Ishikawa (cell line): ENCODE data around the gene UBE2R2.

Experiments
- CEBPB ChIP-seq: IDR thresholded peaks from 2 replicates; pipeline ENCODE4 v1.6.1; 2012
- CREB1 ChIP-seq: IDR thresholded peaks from 2 replicates; pipeline ENCODE4 v1.6.1; 2012; ENCODE audit warnings: low read depth
- EGR1 ChIP-seq: IDR thresholded peaks from 2 replicates; pipeline ENCODE4 v1.6.1; 2012
- EP300 ChIP-seq: IDR thresholded peaks from 2 replicates; pipeline ENCODE4 v1.6.1; 2012; ENCODE audit warnings: borderline replicate concordance
- FOXM1 ChIP-seq: IDR thresholded peaks from 2 replicates; pipeline ENCODE4 v1.6.1; 2012; ENCODE audit warnings: low read depth, borderline replicate concordance
- NFIC ChIP-seq: IDR thresholded peaks from 2 replicates; pipeline ENCODE4 v1.6.1; 2012
- RAD21 ChIP-seq: IDR thresholded peaks from 2 replicates; pipeline ENCODE4 v1.6.1; 2012; ENCODE audit warnings: low read depth
- TAF1 ChIP-seq: IDR thresholded peaks from 2 replicates; pipeline ENCODE4 v1.6.1; 2012; ENCODE audit warnings: low read depth, mild to moderate bottlenecking
- TCF12 ChIP-seq: IDR thresholded peaks from 2 replicates; pipeline ENCODE4 v1.6.1; 2012; ENCODE audit warnings: low read depth
- TEAD4 ChIP-seq: IDR thresholded peaks from 2 replicates; pipeline ENCODE4 v1.6.1; 2012
- YY1 ChIP-seq: IDR thresholded peaks from 2 replicates; pipeline ENCODE4 v1.6.1; 2012; ENCODE audit warnings: low read depth
- ZBTB7A ChIP-seq: IDR thresholded peaks from 2 replicates; pipeline ENCODE4 v1.6.1; 2012; ENCODE audit warnings: low read depth
- TF ChIP-seq, protein P1 (sequence below): IDR thresholded peaks from 2 replicates; pipeline ENCODE4 v1.6.1; 2012; ENCODE audit warnings: low read depth, mild to moderate bottlenecking
- TF ChIP-seq, protein P2 (sequence below): IDR thresholded peaks from 2 replicates; pipeline ENCODE4 v1.6.1; 2012
- TF ChIP-seq, protein P3 (sequence below): IDR thresholded peaks from 2 replicates; pipeline ENCODE4 v1.6.1; 2012

Gene UBE2R2

DNA sequence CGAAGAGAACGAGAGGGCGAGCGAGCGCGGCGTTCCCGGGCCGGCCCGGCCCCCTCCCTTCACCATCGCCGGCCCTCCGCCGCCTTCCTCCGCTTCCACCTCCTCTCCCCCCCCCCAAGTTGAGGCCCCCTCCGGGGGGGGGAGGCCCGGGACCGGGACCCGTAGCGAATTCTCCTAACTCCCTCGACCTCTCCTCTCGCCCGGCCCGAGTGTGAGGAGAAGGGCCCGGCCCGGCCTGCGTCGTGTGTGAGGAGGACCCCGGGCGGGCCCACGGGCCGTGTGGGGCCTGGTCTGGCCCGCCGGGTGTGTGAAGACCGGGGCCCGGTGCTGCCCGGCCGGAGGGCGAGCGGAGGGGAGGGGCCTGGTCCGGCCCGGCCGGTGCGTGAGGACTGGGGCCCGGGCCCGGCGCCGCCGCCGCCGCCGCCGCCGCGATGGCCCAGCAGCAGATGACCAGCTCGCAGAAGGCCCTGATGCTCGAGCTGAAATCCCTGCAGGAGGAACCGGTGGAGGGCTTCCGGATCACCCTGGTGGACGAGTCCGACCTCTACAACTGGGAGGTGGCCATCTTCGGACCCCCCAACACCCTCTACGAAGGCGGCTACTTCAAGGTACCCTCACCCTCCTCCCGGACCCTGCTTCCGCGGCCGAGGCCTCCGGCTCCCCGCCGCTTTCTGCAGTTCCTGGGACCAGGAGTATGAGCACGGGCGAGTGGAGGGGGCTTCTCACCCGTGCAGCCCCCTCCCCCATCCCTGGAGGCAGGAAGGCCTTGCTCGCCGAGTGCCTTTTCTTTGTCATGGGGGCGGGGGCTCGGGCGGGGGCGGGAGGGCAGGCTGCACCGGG, 587 bp downstream of the UBE2R2 start:
- TF ChIP-seq TCF12 = no peak
- TF ChIP-seq EP300 = 0 out of 2 replicates have a peak, but pooled peaks have one; percentile 4
- TF ChIP-seq CREB1 = no peak
- TF ChIP-seq ZBTB7A = peak; percentile 87; the same call in 1 of the 2 replicates

DNA sequence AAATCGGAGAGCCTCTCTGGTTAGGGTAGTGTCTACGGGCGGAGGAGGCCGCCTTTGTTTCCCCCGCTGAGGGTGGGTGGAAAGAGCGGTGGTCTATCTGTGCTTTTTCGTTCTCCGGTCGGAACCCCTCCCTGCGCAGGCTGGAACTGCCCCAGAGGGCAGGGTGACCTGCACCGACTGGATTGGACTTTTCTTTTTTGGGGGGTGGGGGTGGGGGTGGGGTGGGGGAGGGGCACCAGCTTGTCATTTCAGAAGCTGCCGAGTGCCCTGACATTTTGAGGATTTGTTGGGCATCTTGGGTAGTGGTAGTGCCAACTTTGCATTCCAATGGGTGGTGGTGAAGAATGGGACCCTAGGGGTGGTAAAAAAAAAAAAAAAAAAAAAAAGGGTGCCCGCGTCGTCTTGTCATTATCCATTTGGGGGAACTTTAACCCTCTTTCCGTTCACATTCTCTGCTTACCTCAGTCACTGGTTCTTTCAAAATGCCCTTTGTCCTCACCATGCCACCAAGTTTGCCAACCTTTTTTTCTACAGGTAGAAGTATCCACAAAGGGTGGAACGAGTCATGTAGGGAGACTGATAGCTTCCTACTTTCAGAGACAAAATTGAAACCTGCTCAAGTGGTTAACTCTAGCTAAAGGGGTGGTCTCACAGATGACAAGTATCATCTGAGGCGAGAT, 1.3 kb downstream of the UBE2R2 start:
- TF ChIP-seq RAD21 (no peak), EGR1 (no peak), CREB1 (no peak), EP300 (0 out of 2 replicates have a peak, but pooled peaks have one; percentile 2)

DNA sequence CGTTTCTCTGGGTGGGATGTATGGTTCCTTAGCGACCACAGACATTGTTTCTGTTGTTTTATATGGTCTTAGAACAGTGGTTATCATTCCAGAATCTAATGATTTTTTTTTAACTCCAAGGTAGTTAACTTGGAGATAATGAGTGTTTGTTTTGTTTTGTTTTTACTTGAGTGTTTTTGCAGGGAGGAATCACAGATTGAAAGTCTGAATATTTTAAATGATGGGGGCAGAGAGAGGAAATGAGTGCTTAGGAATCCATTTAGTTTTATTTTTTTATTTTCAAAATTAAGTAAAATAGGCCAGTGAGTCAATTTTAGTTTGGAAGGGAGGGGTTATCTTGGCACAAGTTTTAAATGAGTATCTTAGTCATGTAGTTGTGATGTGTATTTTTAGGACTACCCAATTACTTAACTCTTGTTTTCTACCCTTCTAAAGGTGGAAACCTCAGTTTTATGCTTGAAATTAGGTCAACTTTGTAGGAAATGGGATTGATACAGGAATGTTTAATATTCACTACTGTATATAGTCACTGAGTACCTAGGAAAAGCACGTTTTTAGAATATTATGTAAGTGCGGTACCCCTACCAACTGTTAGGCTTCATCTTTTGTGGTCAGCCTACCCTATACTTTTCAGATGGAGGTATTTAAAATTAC, 2.0 kb downstream of the UBE2R2 start:
- no peak for TF ChIP-seq RAD21
- no peak for TF ChIP-seq TEAD4
- no peak for TF ChIP-seq TAF1
- TF ChIP-seq, protein P1, sequence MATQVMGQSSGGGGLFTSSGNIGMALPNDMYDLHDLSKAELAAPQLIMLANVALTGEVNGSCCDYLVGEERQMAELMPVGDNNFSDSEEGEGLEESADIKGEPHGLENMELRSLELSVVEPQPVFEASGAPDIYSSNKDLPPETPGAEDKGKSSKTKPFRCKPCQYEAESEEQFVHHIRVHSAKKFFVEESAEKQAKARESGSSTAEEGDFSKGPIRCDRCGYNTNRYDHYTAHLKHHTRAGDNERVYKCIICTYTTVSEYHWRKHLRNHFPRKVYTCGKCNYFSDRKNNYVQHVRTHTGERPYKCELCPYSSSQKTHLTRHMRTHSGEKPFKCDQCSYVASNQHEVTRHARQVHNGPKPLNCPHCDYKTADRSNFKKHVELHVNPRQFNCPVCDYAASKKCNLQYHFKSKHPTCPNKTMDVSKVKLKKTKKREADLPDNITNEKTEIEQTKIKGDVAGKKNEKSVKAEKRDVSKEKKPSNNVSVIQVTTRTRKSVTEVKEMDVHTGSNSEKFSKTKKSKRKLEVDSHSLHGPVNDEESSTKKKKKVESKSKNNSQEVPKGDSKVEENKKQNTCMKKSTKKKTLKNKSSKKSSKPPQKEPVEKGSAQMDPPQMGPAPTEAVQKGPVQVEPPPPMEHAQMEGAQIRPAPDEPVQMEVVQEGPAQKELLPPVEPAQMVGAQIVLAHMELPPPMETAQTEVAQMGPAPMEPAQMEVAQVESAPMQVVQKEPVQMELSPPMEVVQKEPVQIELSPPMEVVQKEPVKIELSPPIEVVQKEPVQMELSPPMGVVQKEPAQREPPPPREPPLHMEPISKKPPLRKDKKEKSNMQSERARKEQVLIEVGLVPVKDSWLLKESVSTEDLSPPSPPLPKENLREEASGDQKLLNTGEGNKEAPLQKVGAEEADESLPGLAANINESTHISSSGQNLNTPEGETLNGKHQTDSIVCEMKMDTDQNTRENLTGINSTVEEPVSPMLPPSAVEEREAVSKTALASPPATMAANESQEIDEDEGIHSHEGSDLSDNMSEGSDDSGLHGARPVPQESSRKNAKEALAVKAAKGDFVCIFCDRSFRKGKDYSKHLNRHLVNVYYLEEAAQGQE = no peak
- TF ChIP-seq CEBPB = no peak

DNA sequence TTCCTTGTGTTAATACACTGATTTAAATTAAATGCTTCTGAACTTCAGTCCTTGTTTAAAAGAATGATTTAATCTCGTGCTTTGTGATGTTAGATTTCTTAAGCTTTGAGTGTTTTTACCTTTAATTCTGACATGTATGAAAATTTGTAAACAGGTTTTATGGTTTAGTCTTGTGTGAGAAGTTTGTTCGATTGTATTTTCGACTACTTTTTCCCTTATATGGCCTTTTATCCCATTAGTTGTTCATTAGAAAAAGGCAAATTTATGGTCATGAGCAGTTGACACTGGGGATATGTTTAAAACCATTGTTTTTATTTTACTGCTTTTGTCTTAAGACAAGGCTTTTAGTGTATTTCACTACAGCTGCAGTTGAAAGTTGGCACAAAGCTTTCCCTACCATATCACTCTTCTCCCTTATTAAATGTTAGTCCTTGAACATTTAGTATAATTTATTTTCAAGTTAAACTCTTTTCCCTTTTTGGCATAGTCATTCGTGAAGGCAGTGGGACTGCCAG, 3.3 kb downstream of the UBE2R2 start:
- TF ChIP-seq TEAD4 (no peak), EP300 (no peak), YY1 (no peak), FOXM1 (no peak), ZBTB7A (no peak), TCF12 (no peak), RAD21 (no peak), NFIC (no peak), CEBPB (no peak), EGR1 (no peak)
- TF ChIP-seq, protein P2, sequence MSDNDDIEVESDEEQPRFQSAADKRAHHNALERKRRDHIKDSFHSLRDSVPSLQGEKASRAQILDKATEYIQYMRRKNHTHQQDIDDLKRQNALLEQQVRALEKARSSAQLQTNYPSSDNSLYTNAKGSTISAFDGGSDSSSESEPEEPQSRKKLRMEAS = no peak
- TF ChIP-seq, protein P3, sequence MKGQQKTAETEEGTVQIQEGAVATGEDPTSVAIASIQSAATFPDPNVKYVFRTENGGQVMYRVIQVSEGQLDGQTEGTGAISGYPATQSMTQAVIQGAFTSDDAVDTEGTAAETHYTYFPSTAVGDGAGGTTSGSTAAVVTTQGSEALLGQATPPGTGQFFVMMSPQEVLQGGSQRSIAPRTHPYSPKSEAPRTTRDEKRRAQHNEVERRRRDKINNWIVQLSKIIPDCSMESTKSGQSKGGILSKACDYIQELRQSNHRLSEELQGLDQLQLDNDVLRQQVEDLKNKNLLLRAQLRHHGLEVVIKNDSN = no peak
- TF ChIP-seq, protein P1 = no peak

DNA sequence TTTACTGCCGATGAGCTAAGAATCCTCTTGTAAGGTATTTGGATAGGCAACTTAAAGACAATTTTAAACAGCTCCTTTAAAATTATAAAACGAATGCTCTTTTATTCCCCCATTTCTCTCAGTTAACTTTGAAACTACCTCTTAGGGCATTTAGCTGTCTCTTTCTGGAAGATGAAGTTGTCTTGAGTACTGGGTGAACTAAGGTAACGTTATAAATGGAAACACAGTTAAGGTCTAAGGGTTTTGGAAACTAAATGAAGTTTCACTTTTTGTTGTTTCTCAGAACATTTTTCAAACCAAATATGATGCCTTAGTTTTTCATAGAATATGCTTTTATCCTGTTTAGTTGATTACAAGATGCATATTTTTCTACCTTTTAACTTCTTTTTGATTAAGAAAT, 6.8 kb downstream of the UBE2R2 start:
- TF ChIP-seq FOXM1 = no peak
- TF ChIP-seq, protein P3 = no peak
- no peak for TF ChIP-seq EGR1
- no peak for TF ChIP-seq CREB1

DNA sequence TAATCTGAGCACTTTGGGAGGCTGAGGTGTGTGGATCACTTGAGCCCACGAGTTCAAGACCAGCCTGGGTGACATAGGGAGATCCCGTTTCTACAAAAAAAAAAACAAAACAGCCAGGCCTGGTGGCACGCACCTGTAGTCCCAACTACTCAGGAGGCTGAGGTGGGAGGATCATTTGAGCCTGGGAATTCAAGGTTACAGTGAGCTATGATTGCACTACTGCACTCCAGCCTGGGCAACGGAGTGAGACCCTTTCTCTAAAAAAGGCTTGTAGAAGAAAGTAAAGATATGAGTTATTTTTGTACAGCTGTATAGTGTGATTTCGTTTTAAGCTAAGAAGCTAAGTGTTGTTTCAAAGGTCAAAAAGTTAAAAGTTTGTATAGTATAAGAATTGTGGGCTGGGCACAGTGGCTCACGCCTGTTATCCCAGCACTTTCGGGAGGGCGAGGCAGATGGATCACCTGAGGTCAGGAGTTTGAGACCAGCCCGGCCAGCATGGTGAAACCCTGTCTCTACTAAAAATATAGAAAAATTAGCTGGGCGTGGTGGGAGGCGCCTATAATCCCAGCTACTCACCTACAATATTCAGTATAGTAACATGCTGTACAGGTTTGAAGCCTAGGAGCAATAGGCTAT, 18.8 kb downstream of the UBE2R2 start:
- TF ChIP-seq RAD21 = no peak
- TF ChIP-seq, protein P2 = no peak
- TF ChIP-seq TAF1 = no peak
- TF ChIP-seq EP300 = no peak
- TF ChIP-seq TEAD4 = no peak
- TF ChIP-seq CREB1 = no peak
- TF ChIP-seq YY1 = no peak
- TF ChIP-seq, protein P3 = no peak
- no peak for TF ChIP-seq NFIC
- TF ChIP-seq FOXM1 = no peak
- no peak for TF ChIP-seq TCF12
- TF ChIP-seq CEBPB = no peak
- TF ChIP-seq EGR1 = no peak
- no peak for TF ChIP-seq ZBTB7A
- TF ChIP-seq, protein P1 = no peak
